A673 (cell line): ENCODE results near the gene CCDC57. TPM values are rescaled to one million over a fixed set of nuclear protein-coding genes. Genes with fewer than 3 reads are reported as not detected.

Experiments used
- BruUV-seq: library from RNA; stranded (reverse); fragments of 400-500 nt; replicated peaks from 2 replicates; lab custom pipeline; 2021; lab: Mats Ljungman, UMichigan
- CTCF ChIA-PET: fragments of 300-600 bp; sonication (Branson Sonifier 250); formaldehyde crosslinking; loops from one replicate; lab custom pipeline; 2022; ENCODE audit warnings: antibody characterized with exemption; lab: Charles Lee
- POLR2A ChIA-PET: fragments of 300-600 bp; sonication (Branson Sonifier 250); formaldehyde crosslinking; loops from one replicate; lab custom pipeline; 2022; ENCODE audit warnings: antibody characterized with exemption; ENCODE audit not compliant: low non-redundant PET; lab: Charles Lee
- DNase-seq: peaks from one replicate; pipeline ENCODE4 v3.0.0-alpha.2; 2015; ENCODE audit warnings: low spot score
- H3K27ac ChIP-seq: fragments of 200-600 bp; sonication (generic); 2 replicates; pipeline ENCODE4 v1.5.1; 2016; ENCODE audit warnings: mixed run types, low read depth, mild to moderate bottlenecking, mixed read lengths, antibody characterized with exemption, low read length; ENCODE audit not compliant: poor library complexity, severe bottlenecking
- H3K27me3 ChIP-seq: fragments of 200-600 bp; sonication (generic); replicated peaks from 2 replicates; pipeline ENCODE4 v1.6.1; 2017; ENCODE audit warnings: mixed run types, low read depth, mild to moderate bottlenecking, mixed read lengths, antibody characterized with exemption, low read length; ENCODE audit not compliant: insufficient read depth, poor library complexity
- H3K36me3 ChIP-seq: fragments of 200-600 bp; sonication (generic); 2 replicates; pipeline ENCODE4 v1.6.1; 2016; ENCODE audit warnings: mixed run types, mild to moderate bottlenecking, mixed read lengths, antibody characterized with exemption, low read length; ENCODE audit not compliant: insufficient read depth, poor library complexity, severe bottlenecking
- H3K4me1 ChIP-seq: fragments of 200-600 bp; sonication (generic); 2 replicates; pipeline ENCODE4 v1.6.1; 2017; ENCODE audit warnings: mixed run types, mild to moderate bottlenecking, mixed read lengths, antibody characterized with exemption, low read length; ENCODE audit not compliant: insufficient read depth, poor library complexity, severe bottlenecking
- H3K4me3 ChIP-seq: fragments of 200-600 bp; sonication (generic); 2 replicates; pipeline ENCODE4 v1.5.1; 2016; ENCODE audit warnings: low read depth, mixed run types, mild to moderate bottlenecking, mixed read lengths, low read length; ENCODE audit not compliant: poor library complexity, severe bottlenecking
- H3K9me3 ChIP-seq: fragments of 200-600 bp; sonication (generic); 2 replicates; pipeline ENCODE4 v1.6.1; 2016; ENCODE audit warnings: mixed run types, low read depth, mild to moderate bottlenecking, mixed read lengths, antibody characterized with exemption, low read length; ENCODE audit not compliant: poor library complexity, severe bottlenecking
- CTCF ChIP-seq: fragments of 300-800, 200-600 bp; sonication (generic); conservative IDR thresholded peaks from 2 replicates; pipeline ENCODE4 v1.5.1; 2017; ENCODE audit warnings: low read depth, mild to moderate bottlenecking, antibody characterized with exemption, low read length, moderate library complexity, mixed read lengths
- EZH2 ChIP-seq: fragments of 200-600 bp; sonication (generic); IDR thresholded peaks from 2 replicates; pipeline ENCODE4 v1.6.1; 2017; ENCODE audit warnings: borderline replicate concordance, low read depth, mild to moderate bottlenecking, mixed read lengths, antibody characterized with exemption, low read length; ENCODE audit not compliant: poor library complexity, severe bottlenecking
- intact Hi-C: fragments of 100-400 bp; cut with micrococcal nuclease; formaldehyde crosslinking; loops from one replicate; pipeline ENCODE4 v1.10.0; 2022; ENCODE audit not compliant: unreplicated experiment
- total RNA-seq: library from RNA; stranded (reverse); gene quantifications from 2 replicates; pipeline ENCODE4 v1.2.3, GENCODE V29; 2021

Gene CCDC57
- total RNA-seq, 1 experiment from 2014 or later, result 43.6 TPM

GRCh38 chr17:82129095-82129494 lies 83.5 kb downstream of the CCDC57 start:
- H3K36me3 ChIP-seq, result no peaks in the 10 kb centered on the region
- H3K27ac ChIP-seq, result no peak overlapping the region
- TF ChIP-seq CTCF, result peak; percentile 40; the same call in 1 of the 2 replicates
- TF ChIP-seq EZH2, result no peak
- POLR2A ChIA-PET, result no interaction called here
- H3K4me1 ChIP-seq, result no peaks in the 10 kb centered on the region
- CTCF ChIA-PET, result no interaction called here
- H3K4me3 ChIP-seq, result no peak overlapping the region
- no peak for DNase-seq
- BruUV-seq, result no TSS peak
- no peaks in the 10 kb centered on the region for H3K9me3 ChIP-seq
- intact Hi-C loops, result no loop called here
- no peaks in the 10 kb centered on the region for H3K27me3 ChIP-seq

- Histone ChIP-seq H3K27ac (no peak overlapping the region), H3K9me3 (no peaks in the 10 kb centered on the region), H3K4me3 (no peak overlapping the region), H3K36me3 (no peaks in the 10 kb centered on the region), H3K27me3 (no peaks in the 10 kb centered on the region), H3K4me1 (no peaks in the 10 kb centered on the region)
- no TSS peak for BruUV-seq
- CTCF ChIA-PET, result interaction anchor here (0.6 kb wide), 1 partner anchor 155 kb away, joined by 12 read pairs; no protein-coding TSS in a partner anchor
- no peak for TF ChIP-seq EZH2
- DNase-seq, result no peak
- POLR2A ChIA-PET, result no interaction called here
- intact Hi-C loops, result no loop called here
Measured at GRCh38 chr17:82128287-82128686, 84.4 kb downstream of the CCDC57 start.

- no peaks in the 10 kb centered on the region for H3K4me1 ChIP-seq
- H3K9me3 ChIP-seq, result no peaks in the 10 kb centered on the region
- no peak for DNase-seq
- no peak overlapping the region for H3K27ac ChIP-seq
- ChIA-PET CTCF (interaction anchor here (0.6 kb wide), 1 partner anchor 154 kb away, joined by 12 read pairs; no protein-coding TSS in a partner anchor), POLR2A (no interaction called here)
- no peaks in the 10 kb centered on the region for H3K36me3 ChIP-seq
- no peak overlapping the region for H3K4me3 ChIP-seq
- no peak for TF ChIP-seq EZH2
- no peak for TF ChIP-seq CTCF
- BruUV-seq, result no TSS peak
- H3K27me3 ChIP-seq, result no peaks in the 10 kb centered on the region
- intact Hi-C loops, result no loop called here
Measured at GRCh38 chr17:82127704-82128103, 84.9 kb downstream of the CCDC57 start.

GRCh38 chr17:82127315-82127595 lies 85.4 kb downstream of the CCDC57 start:
- no peak overlapping the region for H3K4me3 ChIP-seq
- ChIA-PET CTCF (no interaction called here), POLR2A (no interaction called here)
- intact Hi-C loops, result no loop called here
- no peak for DNase-seq
- H3K4me1 ChIP-seq, result no peaks in the 10 kb centered on the region
- no peaks in the 10 kb centered on the region for H3K9me3 ChIP-seq
- no peak overlapping the region for H3K27ac ChIP-seq
- TF ChIP-seq CTCF (no peak), EZH2 (no peak)
- no TSS peak for BruUV-seq
- H3K27me3 ChIP-seq, result no peaks in the 10 kb centered on the region
- no peaks in the 10 kb centered on the region for H3K36me3 ChIP-seq
